ENCODE measurements around the gene KCNQ1.

- TF ChIP-seq TAF1 (IDR thresholded peaks at IDR 0.05; ENCODE audit: borderline replicate concordance, low read depth, low read length) (no peak), POLR2AphosphoS5 (IDR thresholded peaks at IDR 0.05; ENCODE audit: low read depth, low read length) (no peak)
Observed at GRCh38 chr11:2863276-2863618, 418.4 kb downstream of the KCNQ1 start.

Measured in GM12892 (cell line).